SJSA1 (cell line): Measurements from ENCODE around the gene TMEM132C. TPM values are rescaled to one million over a fixed set of nuclear protein-coding genes. Genes with fewer than 3 reads are reported as not detected.

Experiments
- DNase-seq, 2 experiments: peaks; one replicate each; pipeline ENCODE4 v3.0.0-alpha.2; 2015 to 2020; ENCODE audit warnings: low spot score in 2 of 2, low read depth in 1 of 2
- H3K27ac ChIP-seq: fragments of 250-450 bp; sonication (Bioruptor Pico); 2 replicates; pipeline ENCODE4 v1.5.1; 2020; ENCODE audit warnings: mild to moderate bottlenecking, moderate library complexity
- H3K27me3 ChIP-seq: fragments of 250-450 bp; sonication (Bioruptor Pico); replicated peaks from 2 replicates; pipeline ENCODE4 v1.5.1; 2020; ENCODE audit warnings: mild to moderate bottlenecking, moderate library complexity
- H3K36me3 ChIP-seq: fragments of 250-450 bp; sonication (Bioruptor Pico); 2 replicates; pipeline ENCODE4 v1.5.1; 2020; ENCODE audit warnings: mild to moderate bottlenecking
- H3K4me1 ChIP-seq: fragments of 250-450 bp; sonication (Bioruptor Pico); replicated peaks from 2 replicates; pipeline ENCODE4 v1.6.1; 2021; ENCODE audit warnings: mild to moderate bottlenecking
- H3K4me3 ChIP-seq: fragments of 250-450 bp; sonication (Bioruptor Pico); 2 replicates; pipeline ENCODE4 v1.5.1; 2020; ENCODE audit warnings: mild to moderate bottlenecking
- H3K9me3 ChIP-seq: fragments of 250-450 bp; sonication (Bioruptor Pico); replicated peaks from 2 replicates; pipeline ENCODE4 v1.5.1; 2020; ENCODE audit warnings: mild to moderate bottlenecking
- total RNA-seq: library from RNA; depleted of rRNA; stranded (reverse); fragments of >200 nt; shearing (Covaris generic); gene quantifications from 2 replicates; pipeline ENCODE4 v1.2.3, GENCODE V29; 2014

Gene TMEM132C
- total RNA-seq, 1 experiment from 2014 or later = not detected

GRCh38 chr12:128621304-128621703 is 354.3 kb downstream of the TMEM132C start:
- Histone ChIP-seq H3K27ac (no peak overlapping the region), H3K4me1 (no peaks in the 10 kb centered on the region), H3K36me3 (no peaks in the 10 kb centered on the region), H3K4me3 (no peak overlapping the region), H3K9me3 (no peaks in the 10 kb centered on the region), H3K27me3 (no peaks in the 10 kb centered on the region)
- no peak for DNase-seq

- Histone ChIP-seq H3K4me1 (no peaks in the 10 kb centered on the region), H3K27ac (no peak overlapping the region), H3K27me3 (no peaks in the 10 kb centered on the region), H3K36me3 (no peaks in the 10 kb centered on the region), H3K9me3 (no peaks in the 10 kb centered on the region), H3K4me3 (no peak overlapping the region)
- DNase-seq = no peak
Observed at GRCh38 chr12:128623748-128624147, 356.8 kb downstream of the TMEM132C start.

- Histone ChIP-seq H3K36me3 (no peaks in the 10 kb centered on the region), H3K27me3 (no peaks in the 10 kb centered on the region), H3K9me3 (no peaks in the 10 kb centered on the region), H3K4me3 (no peak overlapping the region), H3K4me1 (no peaks in the 10 kb centered on the region), H3K27ac (no peak overlapping the region)
- DNase-seq = no peak
Observed at GRCh38 chr12:128626808-128627320, 359.9 kb downstream of the TMEM132C start.

- no peaks in the 10 kb centered on the region for H3K27me3 ChIP-seq
- no peaks in the 10 kb centered on the region for H3K4me1 ChIP-seq
- no peaks in the 10 kb centered on the region for H3K9me3 ChIP-seq
- DNase-seq = no peak
- no peaks in the 10 kb centered on the region for H3K36me3 ChIP-seq
- H3K4me3 ChIP-seq = no peak overlapping the region
- no peak overlapping the region for H3K27ac ChIP-seq
Observed at GRCh38 chr12:128627659-128628058, 360.7 kb downstream of the TMEM132C start.

- no peaks in the 10 kb centered on the region for H3K36me3 ChIP-seq
- H3K9me3 ChIP-seq = peaks cover 2% of the 10 kb centered on the region; the same call in 1 of the 2 replicates
- H3K27me3 ChIP-seq = no peaks in the 10 kb centered on the region
- no peak overlapping the region for H3K4me3 ChIP-seq
- no peaks in the 10 kb centered on the region for H3K4me1 ChIP-seq
- DNase-seq = no peak
- H3K27ac ChIP-seq = no peak overlapping the region
Observed at GRCh38 chr12:128629979-128630378, 363.0 kb downstream of the TMEM132C start.

GRCh38 chr12:128637642-128638606 is 371.0 kb downstream of the TMEM132C start:
- peaks cover 2% of the 10 kb centered on the region; the same call in 1 of the 2 replicates for H3K9me3 ChIP-seq
- no peaks in the 10 kb centered on the region for H3K4me1 ChIP-seq

GRCh38 chr12:128639089-128639488 is 372.1 kb downstream of the TMEM132C start:
- no peak for DNase-seq
- Histone ChIP-seq H3K27me3 (no peaks in the 10 kb centered on the region), H3K36me3 (no peaks in the 10 kb centered on the region), H3K27ac (no peak overlapping the region), H3K9me3 (peaks cover 2% of the 10 kb centered on the region; the same call in 1 of the 2 replicates), H3K4me3 (no peak overlapping the region), H3K4me1 (no peaks in the 10 kb centered on the region)

More at GRCh38 chr12:128637642-128638606, 371.0 kb downstream of the TMEM132C start:
- no peak for DNase-seq
- H3K36me3 ChIP-seq = no peaks in the 10 kb centered on the region
- no peak overlapping the region for H3K4me3 ChIP-seq
- no peaks in the 10 kb centered on the region for H3K27me3 ChIP-seq
- H3K27ac ChIP-seq = no peak overlapping the region

- H3K36me3 ChIP-seq = no peaks in the 10 kb centered on the region
- H3K4me3 ChIP-seq = no peak overlapping the region
- H3K27ac ChIP-seq = no peak overlapping the region
- H3K9me3 ChIP-seq = no peaks in the 10 kb centered on the region; the same call in 1 of the 2 replicates
- no peaks in the 10 kb centered on the region for H3K27me3 ChIP-seq
- no peaks in the 10 kb centered on the region for H3K4me1 ChIP-seq
- DNase-seq = no peak
Observed at GRCh38 chr12:128643155-128643554, 376.2 kb downstream of the TMEM132C start.

GRCh38 chr12:128644664-128645296 is 377.8 kb downstream of the TMEM132C start:
- H3K4me1 ChIP-seq = no peaks in the 10 kb centered on the region
- H3K36me3 ChIP-seq = no peaks in the 10 kb centered on the region
- H3K4me3 ChIP-seq = no peak overlapping the region
- DNase-seq = no peak
- H3K9me3 ChIP-seq = no peaks in the 10 kb centered on the region
- H3K27ac ChIP-seq = no peak overlapping the region
- no peaks in the 10 kb centered on the region for H3K27me3 ChIP-seq

- H3K36me3 ChIP-seq = no peaks in the 10 kb centered on the region
- no peaks in the 10 kb centered on the region for H3K27me3 ChIP-seq
- H3K4me1 ChIP-seq = no peaks in the 10 kb centered on the region
- H3K27ac ChIP-seq = no peak overlapping the region
- no peak for DNase-seq
- H3K4me3 ChIP-seq = no peak overlapping the region
- H3K9me3 ChIP-seq = no peaks in the 10 kb centered on the region; the same call in 1 of the 2 replicates
Observed at GRCh38 chr12:128649902-128650301, 382.9 kb downstream of the TMEM132C start.

- no peak overlapping the region for H3K4me3 ChIP-seq
- H3K4me1 ChIP-seq = no peaks in the 10 kb centered on the region
- no peak for DNase-seq
- H3K27me3 ChIP-seq = no peaks in the 10 kb centered on the region
- H3K27ac ChIP-seq = no peak overlapping the region
- no peaks in the 10 kb centered on the region for H3K36me3 ChIP-seq
- H3K9me3 ChIP-seq = no peaks in the 10 kb centered on the region; the same call in 1 of the 2 replicates
Observed at GRCh38 chr12:128652136-128652751, 385.3 kb downstream of the TMEM132C start.

GRCh38 chr12:128654468-128654867 is 387.5 kb downstream of the TMEM132C start:
- Histone ChIP-seq H3K4me3 (no peak overlapping the region), H3K9me3 (no peaks in the 10 kb centered on the region; the same call in 1 of the 2 replicates), H3K4me1 (no peaks in the 10 kb centered on the region), H3K27me3 (no peaks in the 10 kb centered on the region), H3K36me3 (no peaks in the 10 kb centered on the region), H3K27ac (no peak overlapping the region)
- no peak for DNase-seq

- DNase-seq = no peak
- Histone ChIP-seq H3K4me1 (no peaks in the 10 kb centered on the region), H3K27me3 (no peaks in the 10 kb centered on the region), H3K9me3 (no peaks in the 10 kb centered on the region), H3K4me3 (no peak overlapping the region), H3K36me3 (no peaks in the 10 kb centered on the region), H3K27ac (no peak overlapping the region)
Observed at GRCh38 chr12:128657378-128657777, 390.4 kb downstream of the TMEM132C start.
